ENCODE data around the gene CXCL10. TPM values are rescaled to one million over a fixed set of nuclear protein-coding genes. Genes with fewer than 3 reads are reported as not detected.

The CXCL10 gene
- total and polyA plus RNA-seq, 10 of the 15 experiments (the other 5 are each of a cell fraction or from before 2014, with no cell fraction given): 0.46 to 19.5 (median 2.6) TPM

- TF ChIP-seq ZNF592 (IDR thresholded peaks at IDR 0.05): no peak
- peak; percentile 95 for TF ChIP-seq RAD21 (IDR thresholded peaks at IDR 0.05; ENCODE audit: insufficient read depth, low read depth, low read length)
- no peak for TF ChIP-seq ZZZ3 (IDR thresholded peaks at IDR 0.05; ENCODE audit: control insufficient read depth, insufficient read length, low read depth)
- TF ChIP-seq HSF1 (IDR thresholded peaks at IDR 0.05; ENCODE audit: low read depth, low read length): no peak
- peak; percentile 96 for TF ChIP-seq SMC3 (IDR thresholded peaks at IDR 0.05; ENCODE audit: borderline replicate concordance, low read length)
- TF ChIP-seq FOXM1 (IDR thresholded peaks at IDR 0.05; ENCODE audit: low read depth, low read length): peak; percentile 44; the same call in 1 of the 2 replicates
- TF ChIP-seq SIX5 (IDR thresholded peaks at IDR 0.05; ENCODE audit: low read depth, low read length, severe bottlenecking): no peak
- no peak for TF ChIP-seq KLF5 (IDR thresholded peaks at IDR 0.05; ENCODE audit: partially characterized antibody)
- TF ChIP-seq YY1 (IDR thresholded peaks at IDR 0.05; ENCODE audit: low read depth, low read length): peak; percentile 83
- no peak for TF ChIP-seq SMARCA5 (IDR thresholded peaks at IDR 0.05)
- no peak for TF ChIP-seq HDGF (IDR thresholded peaks at IDR 0.05)
- TF ChIP-seq CREB1 (IDR thresholded peaks at IDR 0.05; ENCODE audit: low read depth): no peak
- 0 out of 2 replicates have a peak, but pooled peaks have one; percentile 23 for TF ChIP-seq ATF2 (IDR thresholded peaks at IDR 0.05; ENCODE audit: low read length)
- TF ChIP-seq CTCF (IDR thresholded peaks at IDR 0.05 in 2 of 3, conservative IDR thresholded peaks at IDR 0.05 in 1 of 3; ENCODE audit: control insufficient read depth in 2 of 3, extremely low read depth in 1 of 3, insufficient read depth in 1 of 3, low read depth in 3 of 3, low read length in 3 of 3): peak; percentile 76 to 86 (median 79)
- TF ChIP-seq CEBPZ (IDR thresholded peaks at IDR 0.05; ENCODE audit: low read depth, low read length): no peak
- no peak for TF ChIP-seq STAT1 (conservative IDR thresholded peaks at IDR 0.05)
Observed at GRCh38 chr4:76067652-76068286, 44.5 kb upstream of the CXCL10 start (continued).

Measured in GM12878 (cell line).